Measurements from ENCODE around the gene RPL26.

- no peak for TF ChIP-seq CTCF (IDR thresholded peaks at IDR 0.05)
- TF ChIP-seq EP300 (IDR thresholded peaks at IDR 0.05), result no peak
- TF ChIP-seq POLR2AphosphoS5 (IDR thresholded peaks at IDR 0.05), result no peak
- TF ChIP-seq POLR2A (IDR thresholded peaks at IDR 0.05), result no peak
These were observed 30.9 kb upstream of the RPL26 start for GRCh38 chr17:8413938-8414337.
